Fibroblast of lung (primary cell): Measurements from ENCODE around the gene DNAJC11.

Experiments
- CTCF ChIP-seq, 2 donors: IDR thresholded peaks in 1 of 2; conservative IDR thresholded peaks in 1 of 2; 1 replicate in 1 of 2; 2 replicates in 1 of 2; pipeline ENCODE4 v1.5.1; 2011 to 2012; ENCODE audit warnings: low read length in 2 of 2, control low read depth in 1 of 2, inconsistent platforms in 1 of 2, low read depth in 1 of 2, mild to moderate bottlenecking in 1 of 2
- EZH2 ChIP-seq: IDR thresholded peaks from 2 replicates; pipeline ENCODE4 v1.5.1; 2012; ENCODE audit warnings: low read length, control low read depth, mild to moderate bottlenecking; ENCODE audit errors: missing control alignments

GRCh38 chr1:6694121-6694713, 7.4 kb downstream of the DNAJC11 start:
- TF ChIP-seq CTCF (conservative IDR thresholded peaks at IDR 0.05 in 1 of 2, IDR thresholded peaks at IDR 0.05 in 1 of 2; ENCODE audit: low read depth in 1 of 2, low read length in 2 of 2): no peak
- no peak for TF ChIP-seq EZH2
